HepG2 (cell line): ENCODE data around the gene TRIM72. TPM values are rescaled to one million over a fixed set of nuclear protein-coding genes. Genes with fewer than 3 reads are reported as not detected.

Source experiments
- CEBPG ChIP-seq: IDR thresholded peaks from 2 replicates; pipeline ENCODE4 v1.6.1; 2016
- E2F1 ChIP-seq: sonication (generic); formaldehyde crosslinking; IDR thresholded peaks from 2 replicates; pipeline ENCODE4 v1.5.0; 2020; ENCODE audit warnings: missing genetic modification reagents
- HOXA5 ChIP-seq: sonication (generic); formaldehyde crosslinking; IDR thresholded peaks from 2 replicates; pipeline ENCODE4 v1.4.0; 2020; ENCODE audit warnings: missing genetic modification reagents
- IKZF5 ChIP-seq: IDR thresholded peaks from 2 replicates; pipeline ENCODE4 v1.6.1; 2018; ENCODE audit warnings: missing genetic modification reagents, mild to moderate bottlenecking, missing compliant biosample characterization
- KDM4B ChIP-seq: sonication (generic); formaldehyde crosslinking; IDR thresholded peaks from 2 replicates; pipeline ENCODE4 v1.4.0; 2020; ENCODE audit warnings: missing genetic modification reagents
- NCOA1 ChIP-seq: sonication (generic); formaldehyde crosslinking; IDR thresholded peaks from 2 replicates; pipeline ENCODE4 v1.9.0; 2021; ENCODE audit warnings: missing genetic modification reagents
- POLR2A ChIP-seq, 2 experiments: IDR thresholded peaks; 2 replicates each; pipeline ENCODE4 v1.6.1; 2011; ENCODE audit warnings: low read depth in 2 of 2, low read length in 2 of 2, mild to moderate bottlenecking in 1 of 2, moderate library complexity in 1 of 2; ENCODE audit not compliant: insufficient read depth in 1 of 2
- PRPF4 ChIP-seq: fragments of 200-400 bp; formaldehyde crosslinking; IDR thresholded peaks from 2 replicates; pipeline ENCODE4 v1.6.1; 2016; ENCODE audit warnings: low read length, low read depth; ENCODE audit not compliant: poor library complexity, severe bottlenecking
- REL ChIP-seq: sonication (generic); formaldehyde crosslinking; conservative IDR thresholded peaks from 2 replicates; pipeline ENCODE4 v1.8.0; 2022; ENCODE audit warnings: mild to moderate bottlenecking, missing genetic modification reagents, moderate library complexity
- SIN3B ChIP-seq: fragments of 150-350 bp; IDR thresholded peaks from 2 replicates; pipeline ENCODE4 v1.6.1; 2014; ENCODE audit warnings: low read length
- THRA ChIP-seq: sonication (generic); formaldehyde crosslinking; IDR thresholded peaks from 2 replicates; pipeline ENCODE4 v1.4.0; 2020; ENCODE audit warnings: missing genetic modification reagents, borderline replicate concordance
- TRAFD1 ChIP-seq: sonication (generic); formaldehyde crosslinking; IDR thresholded peaks from 2 replicates; pipeline ENCODE4 v1.5.1; 2020; ENCODE audit warnings: missing genetic modification reagents, mild to moderate bottlenecking, borderline replicate concordance
- ZBTB3 ChIP-seq: sonication (generic); formaldehyde crosslinking; IDR thresholded peaks from 2 replicates; pipeline ENCODE4 v1.4.0; 2020; ENCODE audit warnings: low read depth, mild to moderate bottlenecking, moderate library complexity, missing genetic modification reagents, borderline replicate concordance
- ZNF142 ChIP-seq: sonication (generic); formaldehyde crosslinking; IDR thresholded peaks from 2 replicates; pipeline ENCODE4 v1.4.0; 2020; ENCODE audit warnings: missing genetic modification reagents
- ZNF232 ChIP-seq: sonication (generic); formaldehyde crosslinking; IDR thresholded peaks from 2 replicates; pipeline ENCODE4 v1.4.0; 2020; ENCODE audit warnings: missing genetic modification reagents, borderline replicate concordance
- ZNF44 ChIP-seq: sonication (generic); formaldehyde crosslinking; IDR thresholded peaks from 2 replicates; pipeline ENCODE4 v1.5.1; 2020; ENCODE audit warnings: mild to moderate bottlenecking, missing genetic modification reagents
- ZNF607 ChIP-seq: sonication (generic); formaldehyde crosslinking; IDR thresholded peaks from 2 replicates; pipeline ENCODE4 v1.5.1; 2020; ENCODE audit warnings: missing genetic modification reagents, mild to moderate bottlenecking, borderline replicate concordance
- ZNF660 ChIP-seq: sonication (generic); formaldehyde crosslinking; IDR thresholded peaks from 2 replicates; pipeline ENCODE4 v1.5.1; 2020; ENCODE audit warnings: mild to moderate bottlenecking, low read depth, missing genetic modification reagents, borderline replicate concordance
- ZNF766 ChIP-seq: sonication (generic); formaldehyde crosslinking; IDR thresholded peaks from 2 replicates; pipeline ENCODE4 v1.5.0; 2020; ENCODE audit warnings: missing genetic modification reagents, borderline replicate concordance
- polyA plus RNA-seq, 8 experiments: library from polyadenylated mRNA; depleted of rRNA in 3 of 8; stranded (reverse) in 7 of 8; unstranded in 1 of 8; fragments of >200 nt; fragmentation: Illumina TruSeq in 4 of 8; extraction: Trizol in 4 of 8; gene quantifications; 2 replicates each; pipeline versions ENCODE4 v1.2.1 to v1.2.3, GENCODE V29; 2011 to 2016; ENCODE audit warnings: low read depth in 4 of 8, missing spikeins in 1 of 8, mixed read lengths in 1 of 8; ENCODE audit not compliant: insufficient read depth in 1 of 8
- total RNA-seq, 5 experiments: library from RNA; depleted of rRNA; stranded (reverse); fragments of >200 nt; fragmentation: Illumina TruSeq; extraction: Trizol; gene quantifications; 2 replicates each; pipeline ENCODE4 v1.2.3, GENCODE V29; 2016; ENCODE audit warnings: low read depth in 1 of 5

The TRIM72 gene
- total and polyA plus RNA-seq, 2 of the 13 experiments (the other 11 are each of a cell fraction or from before 2014, with no cell fraction given) = not detected

DNA sequence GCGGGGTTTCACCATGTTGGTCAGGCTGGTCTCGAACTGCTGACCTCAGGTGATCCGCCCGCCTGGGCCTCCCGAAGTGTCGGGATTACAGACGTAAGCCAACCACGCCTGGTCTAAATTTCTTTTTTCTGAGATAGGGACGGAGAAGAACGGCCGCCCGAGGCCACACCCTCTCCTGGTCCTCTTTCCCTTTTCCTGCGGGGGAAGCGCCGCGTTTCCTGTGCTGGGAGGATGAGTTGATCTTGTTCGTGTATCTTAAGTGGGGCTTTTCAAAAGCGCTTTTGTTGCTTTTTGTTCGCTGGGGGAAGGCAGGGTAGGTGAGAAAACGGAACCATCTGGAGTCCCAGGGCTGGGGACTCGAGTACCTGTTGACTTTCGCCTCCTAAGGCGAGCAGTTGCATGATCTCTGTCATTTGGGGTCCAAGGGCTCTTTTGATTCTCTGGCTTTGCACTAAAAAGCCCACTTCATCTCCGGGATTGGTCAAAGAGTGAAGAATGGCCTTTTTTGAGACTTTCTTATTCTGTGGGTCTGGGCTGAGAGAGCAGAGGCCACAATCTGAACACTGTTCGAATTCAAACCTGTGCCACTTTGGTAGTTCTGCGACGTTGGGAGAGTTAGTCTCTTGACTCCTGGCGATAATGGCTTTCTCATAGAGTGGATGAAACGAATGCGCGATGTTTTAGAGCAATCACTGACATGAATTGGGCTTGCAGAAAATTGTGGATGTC is 32.7 kb upstream of the TRIM72 start (continued):
- peak; percentile 19; the same call in 1 of the 2 replicates for TF ChIP-seq ZNF607 (CRISPR knock-in tag)
- TF ChIP-seq CEBPG (CRISPR knock-in tag) = no peak
- no peak for TF ChIP-seq HOXA5
- TF ChIP-seq IKZF5 = no peak
- peak in 1 of 2 experiments; percentile 40; a peak in 2 of 4 replicates for TF ChIP-seq POLR2A (IDR thresholded peaks at IDR 0.05; ENCODE audit: insufficient read depth in 1 of 2, low read depth in 2 of 2, low read length in 2 of 2)
- TF ChIP-seq PRPF4 = no peak
- TF ChIP-seq KDM4B = no peak
- no peak for TF ChIP-seq ZNF766
- no peak for TF ChIP-seq THRA (CRISPR knock-in tag)
- 0 out of 2 replicates have a peak, but pooled peaks have one; percentile 12 for TF ChIP-seq ZNF142 (CRISPR knock-in tag)
- TF ChIP-seq E2F1 (CRISPR knock-in tag) = no peak
- no peak for TF ChIP-seq ZNF44 (CRISPR knock-in tag)
- TF ChIP-seq REL (CRISPR knock-in tag) = no peak
- no peak for TF ChIP-seq ZBTB3 (CRISPR knock-in tag)
- TF ChIP-seq SIN3B = no peak
- no peak for TF ChIP-seq TRAFD1 (CRISPR knock-in tag)
- no peak for TF ChIP-seq ZNF232 (CRISPR knock-in tag)
- no peak for TF ChIP-seq NCOA1 (CRISPR knock-in tag)
- no peak for TF ChIP-seq ZNF660 (CRISPR knock-in tag)
